ENCODE results near the gene MEI1.
A peak's percentile ranks its signal among the peaks of the same experiment; 100 is the strongest.
"Not testable (repeated sequence)": the region's sequence is repeated elsewhere in the genome, so short reads cannot be mapped to it uniquely, and the experiment has no call there.

The MEI1 gene

DNA sequence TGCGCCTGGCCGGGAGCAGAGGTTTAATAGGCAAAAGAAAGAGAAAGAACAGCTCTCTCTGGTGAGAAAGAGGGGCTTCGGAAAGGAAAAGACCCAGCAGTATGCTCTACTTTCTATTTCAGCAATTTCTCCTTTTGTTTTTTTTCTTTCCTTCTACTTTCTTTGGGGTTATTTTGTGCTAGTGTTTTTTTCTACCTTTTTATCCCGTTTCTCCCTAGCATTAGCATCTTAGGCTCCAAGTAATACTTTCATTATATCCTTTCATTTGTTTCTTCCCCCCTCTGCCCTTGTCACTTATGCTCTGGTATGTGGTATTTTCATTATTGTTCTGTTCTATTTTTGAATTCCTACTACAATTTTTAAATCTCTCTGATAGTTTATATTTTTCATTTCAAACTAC lies 15.1 kb upstream of the MEI1 start:
- Histone ChIP-seq H3K27me3 (ENCODE audit: control insufficient read depth, insufficient read depth, low read length) (no peaks in the 10 kb centered on the region), H3K4me1 (ENCODE audit: control insufficient read depth, insufficient read depth, low read length) (peaks cover 10% of the 10 kb centered on the region), H3K9ac (ENCODE audit: low read length) (no peak overlapping the region), H3K9me3 (ENCODE audit: control insufficient read depth, low read length) (no peaks in the 10 kb centered on the region), H3K4me3 (ENCODE audit: low read length) (no peak overlapping the region), H3K36me3 (ENCODE audit: control insufficient read depth, insufficient read depth, low read length) (no peaks in the 10 kb centered on the region)

- not testable (repeated sequence) for H3K27me3 ChIP-seq (ENCODE audit: control insufficient read depth, insufficient read depth, low read length); H3K4me3 ChIP-seq (ENCODE audit: low read length); H3K9me3 ChIP-seq (ENCODE audit: control insufficient read depth, low read length); H3K36me3 ChIP-seq (ENCODE audit: control insufficient read depth, insufficient read depth, low read length); H3K9ac ChIP-seq (ENCODE audit: low read length)
- peaks cover 12% of the 10 kb centered on the region for H3K4me1 ChIP-seq (ENCODE audit: control insufficient read depth, insufficient read depth, low read length)
These were observed 12.4 kb upstream of the MEI1 start for GRCh38 chr22:41686890-41687289.

DNA sequence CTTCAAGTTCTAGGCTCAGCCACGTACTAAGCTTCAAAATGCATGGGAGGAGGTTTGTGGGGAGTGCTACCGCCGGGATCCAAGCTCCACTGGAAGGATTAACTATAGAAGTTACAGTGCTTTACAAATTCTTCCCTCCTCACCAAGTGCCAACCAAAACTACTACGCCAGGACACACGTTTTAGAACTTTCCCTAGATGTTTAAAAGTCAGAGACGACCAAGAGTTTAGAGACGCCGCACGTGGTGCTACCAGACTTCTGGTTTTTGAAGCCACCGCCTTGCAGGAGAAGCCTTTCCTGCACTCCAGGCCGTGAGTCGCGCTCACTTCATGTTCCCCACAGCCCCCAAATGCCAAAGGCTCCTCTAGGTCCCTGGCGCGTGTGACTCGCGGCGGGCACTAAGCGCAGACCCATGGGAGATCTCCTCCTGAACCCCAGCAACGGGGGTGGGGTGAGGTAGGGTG lies 11.4 kb upstream of the MEI1 start:
- peak overlapping the region; percentile 86 for H3K4me3 ChIP-seq (ENCODE audit: low read length)
- H3K36me3 ChIP-seq (ENCODE audit: control insufficient read depth, insufficient read depth, low read length), result no peaks in the 10 kb centered on the region
- no peaks in the 10 kb centered on the region for H3K9me3 ChIP-seq (ENCODE audit: control insufficient read depth, low read length)
- H3K9ac ChIP-seq (ENCODE audit: low read length), result peak overlapping the region; percentile 95
- H3K27me3 ChIP-seq (ENCODE audit: control insufficient read depth, insufficient read depth, low read length), result no peaks in the 10 kb centered on the region
- H3K4me1 ChIP-seq (ENCODE audit: control insufficient read depth, insufficient read depth, low read length), result peaks cover 12% of the 10 kb centered on the region

GRCh38 chr22:41688365-41689211 lies 10.7 kb upstream of the MEI1 start, which contains the start of gene SNU13:
SNU13 (minus strand) TSS chr22:41688867; CDS start chr22:41688796, 71 bp downstream.
- Histone ChIP-seq H3K27me3 (ENCODE audit: control insufficient read depth, insufficient read depth, low read length) (no peaks in the 10 kb centered on the region), H3K36me3 (ENCODE audit: control insufficient read depth, insufficient read depth, low read length) (no peaks in the 10 kb centered on the region), H3K4me1 (ENCODE audit: control insufficient read depth, insufficient read depth, low read length) (peaks cover 12% of the 10 kb centered on the region)

GRCh38 chr22:41690476-41690875 lies 8.8 kb upstream of the MEI1 start:
- Histone ChIP-seq H3K27me3 (ENCODE audit: control insufficient read depth, insufficient read depth, low read length) (no peaks in the 10 kb centered on the region), H3K9me3 (ENCODE audit: control insufficient read depth, low read length) (no peaks in the 10 kb centered on the region), H3K4me3 (ENCODE audit: low read length) (no peak overlapping the region), H3K9ac (ENCODE audit: low read length) (no peak overlapping the region), H3K4me1 (ENCODE audit: control insufficient read depth, insufficient read depth, low read length) (peaks cover 12% of the 10 kb centered on the region), H3K36me3 (ENCODE audit: control insufficient read depth, insufficient read depth, low read length) (no peaks in the 10 kb centered on the region)

More at GRCh38 chr22:41688365-41689211, 10.7 kb upstream of the MEI1 start, which contains the start of gene SNU13:
- Histone ChIP-seq H3K4me3 (ENCODE audit: low read length) (peak within 1 kb of the TSS; percentile 86), H3K9me3 (ENCODE audit: control insufficient read depth, low read length) (no peaks in the 10 kb centered on the region), H3K9ac (ENCODE audit: low read length) (peak within 1 kb of the TSS; percentile 95)

DNA sequence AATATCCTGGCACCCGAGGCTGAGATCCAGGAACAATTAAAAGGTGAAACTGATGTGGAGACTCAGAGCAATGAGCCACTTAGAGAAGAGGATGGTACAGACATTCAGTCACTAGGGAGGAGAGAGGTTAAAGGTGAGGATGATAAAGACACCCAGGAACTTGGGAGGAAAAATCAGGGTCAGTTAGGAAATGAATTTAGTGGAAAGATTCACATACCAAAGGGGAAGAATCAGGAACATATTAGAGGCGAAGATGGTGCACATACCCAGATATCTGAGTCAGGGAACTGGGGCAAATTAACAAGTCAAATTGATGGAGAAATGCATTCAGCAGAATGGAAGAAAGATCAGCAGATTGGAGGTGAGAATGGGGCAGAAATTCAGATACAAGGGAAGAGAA lies 4.1 kb upstream of the MEI1 start:
- no peak overlapping the region for H3K4me3 ChIP-seq (ENCODE audit: low read length)
- H3K36me3 ChIP-seq (ENCODE audit: control insufficient read depth, insufficient read depth, low read length), result no peaks in the 10 kb centered on the region
- peaks cover 12% of the 10 kb centered on the region for H3K4me1 ChIP-seq (ENCODE audit: control insufficient read depth, insufficient read depth, low read length)
- H3K9ac ChIP-seq (ENCODE audit: low read length), result no peak overlapping the region
- H3K27me3 ChIP-seq (ENCODE audit: control insufficient read depth, insufficient read depth, low read length), result no peaks in the 10 kb centered on the region
- H3K9me3 ChIP-seq (ENCODE audit: control insufficient read depth, low read length), result no peaks in the 10 kb centered on the region

GRCh38 chr22:41696703-41697102 lies 2.6 kb upstream of the MEI1 start:
- H3K4me1 ChIP-seq (ENCODE audit: control insufficient read depth, insufficient read depth, low read length), result peaks cover 12% of the 10 kb centered on the region
- peak overlapping the region; percentile 52 for H3K9ac ChIP-seq (ENCODE audit: low read length)
- no peak overlapping the region for H3K4me3 ChIP-seq (ENCODE audit: low read length)
- no peaks in the 10 kb centered on the region for H3K36me3 ChIP-seq (ENCODE audit: control insufficient read depth, insufficient read depth, low read length)
- no peaks in the 10 kb centered on the region for H3K27me3 ChIP-seq (ENCODE audit: control insufficient read depth, insufficient read depth, low read length)
- no peaks in the 10 kb centered on the region for H3K9me3 ChIP-seq (ENCODE audit: control insufficient read depth, low read length)

DNA sequence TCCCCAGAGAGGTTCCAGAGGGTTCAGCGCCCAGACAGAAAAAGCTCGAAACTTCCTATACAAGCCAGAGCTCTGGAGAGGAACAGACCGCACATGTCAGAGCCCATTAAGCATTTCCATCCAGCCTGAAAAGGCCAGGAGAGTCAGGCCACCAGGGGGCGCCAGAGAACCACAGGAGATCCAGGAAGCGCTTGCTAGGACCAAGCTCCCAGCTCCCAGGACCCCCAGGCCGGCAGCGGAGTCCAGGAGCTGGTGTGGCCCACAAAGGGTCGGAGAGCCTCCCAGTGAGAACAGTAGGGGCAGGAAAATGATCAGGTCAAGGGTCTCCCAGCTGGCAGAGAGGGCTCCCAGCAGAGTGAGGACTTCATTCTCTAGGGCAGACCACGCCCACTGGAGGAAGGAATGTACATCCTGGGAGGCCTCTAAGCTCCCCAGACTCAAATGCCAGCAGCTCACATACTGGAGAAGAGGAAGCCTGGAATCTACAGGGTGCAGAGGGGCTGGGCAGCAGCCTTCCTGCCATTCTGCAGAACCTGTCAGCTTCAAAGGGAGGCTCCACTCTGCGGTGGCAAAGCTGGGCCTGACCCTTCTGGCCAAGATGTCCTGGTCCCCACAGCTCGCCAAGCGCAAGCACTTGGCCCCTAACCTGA lies 2.1 kb upstream of the MEI1 start:
- Histone ChIP-seq H3K9ac (ENCODE audit: low read length) (peak overlapping the region; percentile 52), H3K9me3 (ENCODE audit: control insufficient read depth, low read length) (no peaks in the 10 kb centered on the region), H3K4me3 (ENCODE audit: low read length) (no peak overlapping the region), H3K36me3 (ENCODE audit: control insufficient read depth, insufficient read depth, low read length) (no peaks in the 10 kb centered on the region), H3K4me1 (ENCODE audit: control insufficient read depth, insufficient read depth, low read length) (peaks cover 12% of the 10 kb centered on the region), H3K27me3 (ENCODE audit: control insufficient read depth, insufficient read depth, low read length) (no peaks in the 10 kb centered on the region)

- H3K27me3 ChIP-seq (ENCODE audit: control insufficient read depth, insufficient read depth, low read length), result no peaks in the 10 kb centered on the region
These were observed 733 bp downstream of the MEI1 start for GRCh38 chr22:41700108-41700364.

GRCh38 chr22:41702763-41703162 lies 3.5 kb downstream of the MEI1 start:
- Histone ChIP-seq H3K9me3 (ENCODE audit: control insufficient read depth, low read length) (no peaks in the 10 kb centered on the region), H3K4me3 (ENCODE audit: low read length) (no peak overlapping the region), H3K9ac (ENCODE audit: low read length) (no peak overlapping the region), H3K36me3 (ENCODE audit: control insufficient read depth, insufficient read depth, low read length) (no peaks in the 10 kb centered on the region), H3K27me3 (ENCODE audit: control insufficient read depth, insufficient read depth, low read length) (no peaks in the 10 kb centered on the region), H3K4me1 (ENCODE audit: control insufficient read depth, insufficient read depth, low read length) (no peaks in the 10 kb centered on the region)

More at GRCh38 chr22:41700108-41700364, 733 bp downstream of the MEI1 start:
- H3K9me3 ChIP-seq (ENCODE audit: control insufficient read depth, low read length), result no peaks in the 10 kb centered on the region
- no peak overlapping the region for H3K4me3 ChIP-seq (ENCODE audit: low read length)
- no peak overlapping the region for H3K9ac ChIP-seq (ENCODE audit: low read length)
- peaks cover 12% of the 10 kb centered on the region for H3K4me1 ChIP-seq (ENCODE audit: control insufficient read depth, insufficient read depth, low read length)
- H3K36me3 ChIP-seq (ENCODE audit: control insufficient read depth, insufficient read depth, low read length), result no peaks in the 10 kb centered on the region

GRCh38 chr22:41709341-41709740 lies 10.0 kb downstream of the MEI1 start:
- Histone ChIP-seq H3K36me3 (ENCODE audit: control insufficient read depth, insufficient read depth, low read length) (no peaks in the 10 kb centered on the region), H3K9me3 (ENCODE audit: control insufficient read depth, low read length) (no peaks in the 10 kb centered on the region), H3K4me1 (ENCODE audit: control insufficient read depth, insufficient read depth, low read length) (no peaks in the 10 kb centered on the region), H3K9ac (ENCODE audit: low read length) (no peak overlapping the region), H3K4me3 (ENCODE audit: low read length) (no peak overlapping the region), H3K27me3 (ENCODE audit: control insufficient read depth, insufficient read depth, low read length) (no peaks in the 10 kb centered on the region)

- no peaks in the 10 kb centered on the region for H3K36me3 ChIP-seq (ENCODE audit: control insufficient read depth, insufficient read depth, low read length)
- H3K27me3 ChIP-seq (ENCODE audit: control insufficient read depth, insufficient read depth, low read length), result no peaks in the 10 kb centered on the region
- no peaks in the 10 kb centered on the region for H3K9me3 ChIP-seq (ENCODE audit: control insufficient read depth, low read length)
- H3K4me3 ChIP-seq (ENCODE audit: low read length), result no peak overlapping the region
- H3K4me1 ChIP-seq (ENCODE audit: control insufficient read depth, insufficient read depth, low read length), result no peaks in the 10 kb centered on the region
- H3K9ac ChIP-seq (ENCODE audit: low read length), result no peak overlapping the region
These were observed 13.7 kb downstream of the MEI1 start for GRCh38 chr22:41713004-41713403.

Measured in mucosa of stomach (tissue), 1 donor.